ENCODE results near the gene NTPCR.

- no peak for TF ChIP-seq POLR2AphosphoS5 (IDR thresholded peaks at IDR 0.05)
- no peak for TF ChIP-seq CTCF (IDR thresholded peaks at IDR 0.05)
Observed at GRCh38 chr1:233022246-233022645, 71.8 kb downstream of the NTPCR start.

All from prostate gland (tissue), 2 donors.